ENCODE data around the gene CNTNAP2. TPM values are rescaled to one million over a fixed set of nuclear protein-coding genes. Genes with fewer than 3 reads are reported as not detected.

The CNTNAP2 gene
- total RNA-seq, 2 donors from 2014 or later, result not detected

DNA sequence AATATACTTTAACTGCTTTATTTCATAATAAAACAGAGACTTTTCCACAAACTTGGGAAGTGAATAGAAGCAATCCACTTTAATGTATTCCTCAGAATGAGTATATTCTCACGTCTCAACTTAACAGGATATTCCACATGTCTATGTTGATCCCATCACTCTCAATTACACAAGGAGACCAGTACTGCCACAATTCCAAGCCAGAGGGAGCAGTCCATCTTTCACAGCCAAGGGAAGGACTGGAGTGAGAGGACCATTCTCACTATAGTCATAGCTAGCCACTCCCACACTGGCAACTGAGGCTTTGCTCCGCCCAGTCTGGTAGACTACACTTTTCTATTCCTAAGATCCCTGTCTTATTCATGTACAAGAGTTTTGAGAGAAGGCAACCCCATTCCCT, 553.9 kb downstream of the CNTNAP2 start:
- Mint-ChIP-seq H3K27me3 (no peaks in the 10 kb centered on the region), H3K36me3 (peaks cover 15% of the 10 kb centered on the region), H3K4me1 (ENCODE audit: low read depth in 2 of 2) (no peaks in the 10 kb centered on the region), H3K27ac (no peak overlapping the region), H3K9me3 (peaks cover 18% of the 10 kb centered on the region), H3K4me3 (no peak overlapping the region)
- DNase-seq (ENCODE audit: low spot score) (no peak), ATAC-seq (no peak)

DNA sequence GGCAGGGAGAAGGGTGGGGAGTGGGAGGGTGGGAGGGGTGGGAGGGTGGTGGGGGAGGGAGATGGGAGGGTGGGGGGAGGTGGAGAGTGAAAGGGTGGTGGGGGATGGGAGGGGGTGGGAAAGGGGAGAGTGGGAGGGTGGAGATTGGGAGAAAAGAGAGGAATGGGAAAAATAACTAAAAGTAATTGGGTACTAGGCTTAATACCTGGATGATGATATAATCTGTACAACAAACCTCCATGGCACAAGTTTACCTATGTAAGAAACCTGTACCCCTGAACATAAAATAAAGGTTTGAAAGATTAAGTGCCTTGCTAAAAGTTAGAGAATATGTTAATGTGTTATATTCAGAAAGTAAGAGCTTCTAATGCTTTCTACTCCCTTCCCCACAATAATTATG, 564.9 kb downstream of the CNTNAP2 start:
- H3K27me3 Mint-ChIP-seq, result no peaks in the 10 kb centered on the region
- peaks cover 15% of the 10 kb centered on the region for H3K9me3 Mint-ChIP-seq
- H3K4me3 Mint-ChIP-seq, result no peak overlapping the region
- ATAC-seq (no peak), DNase-seq (ENCODE audit: low spot score) (no peak)
- no peaks in the 10 kb centered on the region for H3K4me1 Mint-ChIP-seq (ENCODE audit: low read depth in 2 of 2)
- peaks cover 4% of the 10 kb centered on the region for H3K36me3 Mint-ChIP-seq
- H3K27ac Mint-ChIP-seq, result no peak overlapping the region

DNA sequence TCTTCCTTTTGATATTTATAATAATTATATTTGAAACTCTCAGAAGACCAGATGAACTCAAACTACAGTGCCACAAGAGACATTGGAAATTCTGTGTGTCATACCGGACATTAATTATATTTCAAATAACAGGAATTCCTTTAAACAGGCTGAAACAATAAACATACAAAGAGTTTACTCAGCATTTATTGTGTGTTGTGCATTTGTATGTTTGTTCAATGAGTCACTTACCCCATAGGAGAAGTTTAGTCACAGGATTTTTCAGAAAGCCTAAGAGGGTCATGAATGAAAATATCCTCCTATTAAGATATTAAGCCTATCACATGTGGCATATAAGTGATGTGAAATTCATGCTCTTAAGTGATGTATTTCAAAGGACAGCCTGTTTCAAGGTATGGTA, 566.8 kb downstream of the CNTNAP2 start:
- DNase-seq (ENCODE audit: low spot score) (no peak), ATAC-seq (no peak)
- Mint-ChIP-seq H3K9me3 (peaks cover 9% of the 10 kb centered on the region), H3K4me3 (no peak overlapping the region), H3K36me3 (peaks cover 4% of the 10 kb centered on the region), H3K27ac (no peak overlapping the region), H3K27me3 (no peaks in the 10 kb centered on the region), H3K4me1 (ENCODE audit: low read depth in 2 of 2) (no peaks in the 10 kb centered on the region)

DNA sequence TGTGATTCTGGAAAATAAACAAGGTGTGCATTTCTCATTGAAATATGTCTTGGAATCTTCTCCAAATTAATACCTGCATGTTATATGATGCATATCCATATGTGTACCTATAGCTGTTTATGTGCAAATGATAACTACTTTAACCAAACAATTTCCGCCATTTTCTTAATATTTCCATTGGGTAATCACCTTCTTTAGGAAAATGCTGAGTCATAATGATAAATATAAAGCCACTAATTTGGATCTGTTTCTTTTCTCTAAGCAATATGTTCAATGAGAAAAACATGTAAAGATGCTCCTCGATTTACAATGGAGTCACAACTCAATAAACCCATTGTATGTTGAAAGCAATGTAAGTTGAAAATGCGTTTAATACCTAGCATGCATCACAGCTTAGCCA, 574.4 kb downstream of the CNTNAP2 start:
- no peak overlapping the region for H3K4me3 Mint-ChIP-seq
- DNase-seq (ENCODE audit: low spot score), result no peak
- H3K9me3 Mint-ChIP-seq, result no peaks in the 10 kb centered on the region
- no peaks in the 10 kb centered on the region for H3K4me1 Mint-ChIP-seq (ENCODE audit: low read depth in 2 of 2)
- H3K36me3 Mint-ChIP-seq, result no peaks in the 10 kb centered on the region
- H3K27me3 Mint-ChIP-seq, result no peaks in the 10 kb centered on the region
- no peak overlapping the region for H3K27ac Mint-ChIP-seq
- ATAC-seq, result no peak

DNA sequence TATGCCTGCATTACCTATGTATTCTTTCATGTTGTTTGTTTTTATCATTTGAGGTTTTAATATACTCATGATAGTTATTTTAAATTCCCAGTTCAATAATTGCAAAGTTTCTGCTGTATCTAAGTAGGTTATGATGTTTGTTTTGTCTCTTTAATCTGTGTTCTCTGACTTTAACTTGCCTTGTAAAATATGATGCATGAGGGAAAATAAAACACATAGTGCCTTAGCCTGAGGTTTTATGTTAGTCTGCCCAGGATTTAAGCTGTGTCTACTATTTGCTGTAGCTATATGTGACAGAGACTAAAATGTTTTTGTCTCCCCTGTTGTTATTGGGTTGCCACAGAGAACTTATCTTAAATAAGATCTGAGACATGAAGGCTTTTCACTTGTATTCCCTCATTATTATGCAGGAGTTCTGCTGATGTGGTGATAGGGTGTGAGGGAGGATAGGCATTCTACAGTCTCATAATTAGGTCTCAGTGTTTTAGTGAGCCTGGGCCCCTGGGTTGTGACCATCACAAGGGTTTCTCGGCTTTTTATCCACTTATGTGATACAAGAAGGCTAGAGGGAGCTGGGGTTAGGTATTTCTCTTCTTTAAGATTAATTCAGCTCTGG, 582.5 kb downstream of the CNTNAP2 start:
- Mint-ChIP-seq H3K9me3 (peaks cover 4% of the 10 kb centered on the region), H3K36me3 (peaks cover 9% of the 10 kb centered on the region), H3K27me3 (no peaks in the 10 kb centered on the region), H3K27ac (no peak overlapping the region), H3K4me3 (no peak overlapping the region), H3K4me1 (ENCODE audit: low read depth in 2 of 2) (no peaks in the 10 kb centered on the region)
- DNase-seq (ENCODE audit: low spot score) (no peak), ATAC-seq (no peak)

DNA sequence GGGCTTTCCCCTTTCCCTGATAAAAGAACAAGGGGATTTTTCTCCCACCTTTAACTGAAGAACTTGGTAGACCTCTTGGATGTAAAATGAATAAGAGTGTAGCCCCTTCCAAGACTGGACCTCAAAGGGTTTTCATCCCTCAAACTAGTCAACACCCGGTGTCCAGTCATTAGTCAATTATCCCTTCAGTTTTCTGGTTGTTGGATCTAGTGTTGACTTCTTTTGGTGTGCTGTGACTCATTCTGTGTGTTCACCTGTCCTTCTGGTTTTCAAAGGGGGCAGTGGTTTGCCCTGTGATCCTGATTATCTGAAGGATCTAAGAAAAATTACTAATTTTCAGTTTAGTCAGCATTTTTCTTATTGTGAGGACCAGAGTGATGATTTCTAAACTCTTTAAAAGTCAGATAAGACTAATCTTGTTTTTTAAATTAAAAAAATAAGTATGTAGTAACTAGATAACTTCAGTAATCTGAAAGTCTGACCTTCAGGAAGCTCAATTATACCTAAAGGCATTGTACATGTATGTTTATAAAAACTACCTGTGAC, 583.5 kb downstream of the CNTNAP2 start:
- no peaks in the 10 kb centered on the region for H3K27me3 Mint-ChIP-seq
- ATAC-seq (no peak), DNase-seq (ENCODE audit: low spot score) (no peak)
- H3K36me3 Mint-ChIP-seq, result peaks cover 9% of the 10 kb centered on the region
- no peak overlapping the region for H3K4me3 Mint-ChIP-seq
- peaks cover 4% of the 10 kb centered on the region for H3K9me3 Mint-ChIP-seq
- H3K4me1 Mint-ChIP-seq (ENCODE audit: low read depth in 2 of 2), result no peaks in the 10 kb centered on the region
- H3K27ac Mint-ChIP-seq, result no peak overlapping the region

DNA sequence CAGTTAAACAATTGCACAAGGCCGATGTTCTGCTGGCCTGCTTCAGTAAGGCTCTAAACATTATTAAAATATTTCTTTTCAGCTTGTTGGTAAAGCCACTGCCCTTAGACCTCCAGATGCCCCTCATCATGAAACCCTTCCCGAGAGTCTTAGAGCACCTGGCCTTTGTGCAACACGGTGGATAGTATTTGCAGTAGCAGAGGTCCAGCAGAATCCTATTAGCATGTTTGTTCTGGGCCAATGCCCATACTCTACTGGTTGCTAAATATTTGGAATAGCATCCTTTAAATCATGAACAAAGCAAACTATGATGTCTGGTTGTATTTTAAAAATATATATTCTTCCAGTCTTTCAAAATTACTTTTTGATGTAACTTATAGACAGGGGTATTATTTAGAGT, 584.6 kb downstream of the CNTNAP2 start:
- H3K9me3 Mint-ChIP-seq, result peaks cover 4% of the 10 kb centered on the region
- ATAC-seq, result no peak

DNA sequence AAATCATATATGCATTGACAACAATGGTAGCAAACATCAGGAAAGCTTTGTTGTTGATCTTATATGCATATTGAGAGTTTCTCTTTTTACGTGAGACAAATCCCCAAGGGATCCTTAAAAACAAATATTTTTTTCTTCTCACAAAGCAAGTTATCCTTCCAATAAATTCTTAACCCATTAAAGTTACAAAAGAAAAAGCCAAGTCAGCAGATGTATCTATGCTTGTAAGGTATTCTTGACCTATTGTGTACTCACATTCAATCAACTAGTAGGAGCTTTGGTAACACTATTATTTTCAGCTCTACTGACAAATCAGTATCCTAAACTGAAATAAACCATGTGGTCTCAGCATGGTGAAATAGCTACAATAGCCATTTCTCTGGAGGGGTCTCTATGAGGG, 586.3 kb downstream of the CNTNAP2 start:
- no peaks in the 10 kb centered on the region for H3K27me3 Mint-ChIP-seq
- no peak for DNase-seq (ENCODE audit: low spot score)
- H3K36me3 Mint-ChIP-seq, result peaks cover 9% of the 10 kb centered on the region
- no peak overlapping the region for H3K27ac Mint-ChIP-seq
- no peak for ATAC-seq
- H3K4me3 Mint-ChIP-seq, result no peak overlapping the region
- no peaks in the 10 kb centered on the region for H3K4me1 Mint-ChIP-seq (ENCODE audit: low read depth in 2 of 2)
- peaks cover 4% of the 10 kb centered on the region for H3K9me3 Mint-ChIP-seq

More for the DNA sequence above, 584.6 kb downstream of the CNTNAP2 start:
- Mint-ChIP-seq H3K27me3 (no peaks in the 10 kb centered on the region), H3K4me3 (no peak overlapping the region), H3K4me1 (ENCODE audit: low read depth in 2 of 2) (no peaks in the 10 kb centered on the region), H3K36me3 (peaks cover 9% of the 10 kb centered on the region), H3K27ac (no peak overlapping the region)
- no peak for DNase-seq (ENCODE audit: low spot score)

DNA sequence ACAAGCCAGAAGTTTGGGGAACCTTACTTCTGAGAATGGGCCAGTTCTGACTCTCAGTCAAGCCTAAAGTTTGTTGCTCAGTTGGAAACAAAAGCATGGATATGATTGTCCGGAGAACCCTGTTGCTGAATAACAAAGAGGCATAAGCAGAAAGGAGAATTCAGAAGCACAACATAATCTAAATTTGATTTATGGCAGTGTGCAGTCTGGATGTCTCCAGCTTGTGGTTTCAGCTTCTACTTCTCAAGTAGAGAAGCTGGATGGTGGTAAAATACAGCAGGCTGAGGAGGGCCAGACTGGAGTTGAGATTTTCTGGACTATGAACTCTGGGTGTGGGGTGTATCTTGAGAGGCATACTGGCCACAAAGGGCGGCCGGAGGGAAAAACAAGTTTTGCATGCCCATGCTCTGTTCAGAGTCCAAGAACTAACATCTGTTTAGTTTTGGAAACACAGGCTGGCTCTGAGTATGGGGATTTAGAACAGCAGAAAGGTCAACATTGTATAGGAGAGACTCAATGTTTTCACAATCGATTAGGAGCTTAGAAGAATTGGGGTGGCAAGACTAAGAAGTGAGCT, 592.9 kb downstream of the CNTNAP2 start:
- Mint-ChIP-seq H3K9me3 (peaks cover 10% of the 10 kb centered on the region), H3K36me3 (no peaks in the 10 kb centered on the region), H3K27me3 (no peaks in the 10 kb centered on the region), H3K4me3 (no peak overlapping the region), H3K27ac (no peak overlapping the region), H3K4me1 (ENCODE audit: low read depth in 2 of 2) (no peaks in the 10 kb centered on the region)
- ATAC-seq, result no peak
- DNase-seq (ENCODE audit: low spot score), result no peak

DNA sequence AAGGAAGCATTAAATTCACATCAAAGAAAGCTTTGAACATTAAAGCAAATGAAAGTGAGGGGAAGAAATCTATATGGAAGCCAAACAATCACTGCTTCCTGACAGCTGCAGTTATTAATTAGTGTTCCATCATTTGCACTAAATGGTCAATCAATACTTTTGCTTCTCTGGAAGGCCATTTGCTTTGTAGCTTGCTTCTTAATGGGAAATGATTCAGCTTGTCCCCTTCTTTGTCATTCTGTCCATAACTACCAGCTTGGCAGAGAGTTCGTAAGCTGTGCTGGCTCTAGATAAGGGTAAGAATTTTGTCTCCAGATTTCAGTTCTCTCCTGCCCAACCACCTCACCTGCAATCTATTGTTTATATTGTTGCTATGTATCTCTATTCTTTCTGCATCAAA, 596.6 kb downstream of the CNTNAP2 start:
- ATAC-seq (no peak), DNase-seq (ENCODE audit: low spot score) (no peak)
- Mint-ChIP-seq H3K4me1 (ENCODE audit: low read depth in 2 of 2) (no peaks in the 10 kb centered on the region), H3K4me3 (no peak overlapping the region), H3K9me3 (peaks cover 14% of the 10 kb centered on the region), H3K27ac (no peak overlapping the region), H3K27me3 (no peaks in the 10 kb centered on the region), H3K36me3 (no peaks in the 10 kb centered on the region)

DNA sequence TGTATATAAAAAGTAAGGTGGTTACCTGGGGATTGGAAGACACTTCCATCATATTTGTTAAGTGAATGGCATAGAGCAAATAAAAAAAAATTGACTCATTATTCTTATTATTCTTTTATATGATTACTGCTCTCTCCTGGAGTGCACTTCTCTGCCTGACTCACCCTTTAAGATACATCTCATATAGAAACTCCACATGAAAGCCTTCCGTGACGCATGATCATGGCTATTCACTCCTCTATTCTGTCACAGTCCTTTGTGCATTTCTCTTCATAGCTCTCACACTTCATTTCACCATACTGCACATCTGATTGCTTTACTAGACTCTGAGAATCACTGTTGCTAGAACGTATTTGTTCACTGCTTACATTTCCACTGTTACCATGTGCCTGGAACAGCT, 597.3 kb downstream of the CNTNAP2 start:
- Mint-ChIP-seq H3K4me1 (ENCODE audit: low read depth in 2 of 2) (no peaks in the 10 kb centered on the region), H3K27ac (no peak overlapping the region), H3K27me3 (no peaks in the 10 kb centered on the region), H3K36me3 (no peaks in the 10 kb centered on the region), H3K9me3 (peaks cover 18% of the 10 kb centered on the region), H3K4me3 (no peak overlapping the region)
- DNase-seq (ENCODE audit: low spot score), result no peak
- no peak for ATAC-seq

DNA sequence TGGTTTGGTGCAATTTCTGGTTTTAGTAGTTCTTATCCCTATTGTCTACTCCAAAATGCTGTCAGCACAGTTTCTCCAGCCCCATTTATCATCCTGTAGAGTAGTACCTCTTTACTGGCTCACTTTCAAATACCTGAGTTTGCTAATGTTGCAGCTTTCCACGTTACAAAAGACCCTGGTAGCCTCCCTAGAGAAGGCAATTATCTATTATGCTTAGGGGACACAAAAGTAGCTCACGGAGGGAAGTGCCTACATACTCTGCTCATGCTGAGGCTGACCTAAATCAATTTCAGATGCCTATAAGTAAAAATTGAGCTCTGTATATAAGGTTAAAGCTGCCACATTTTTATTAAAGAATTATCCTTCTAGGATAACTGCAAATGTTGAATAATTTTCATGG, 603.6 kb downstream of the CNTNAP2 start:
- DNase-seq (ENCODE audit: low spot score) (no peak), ATAC-seq (no peak)
- no peaks in the 10 kb centered on the region for H3K4me1 Mint-ChIP-seq (ENCODE audit: low read depth in 2 of 2)
- H3K36me3 Mint-ChIP-seq, result no peaks in the 10 kb centered on the region
- no peak overlapping the region for H3K4me3 Mint-ChIP-seq
- peaks cover 7% of the 10 kb centered on the region for H3K9me3 Mint-ChIP-seq
- no peak overlapping the region for H3K27ac Mint-ChIP-seq
- no peaks in the 10 kb centered on the region for H3K27me3 Mint-ChIP-seq

DNA sequence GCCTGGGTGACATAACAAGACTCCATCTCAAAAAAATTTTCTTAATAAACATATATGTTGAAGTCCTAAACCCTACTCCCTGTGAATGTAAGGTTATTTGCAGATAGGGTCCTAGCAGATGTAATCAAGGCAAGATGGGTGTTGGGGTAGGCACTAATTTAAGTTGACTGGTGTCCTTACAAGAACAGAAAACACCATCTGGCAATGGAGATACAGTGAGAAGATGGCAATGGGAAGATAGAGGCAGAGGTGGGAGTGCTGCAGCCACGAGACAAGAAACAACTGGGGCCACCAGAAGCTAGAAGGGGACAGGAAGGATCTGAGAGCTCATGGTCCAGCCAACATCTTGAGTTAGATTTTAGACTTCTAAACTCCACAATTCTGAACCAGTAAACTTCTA, 606.4 kb downstream of the CNTNAP2 start:
- Mint-ChIP-seq H3K9me3 (peaks cover 7% of the 10 kb centered on the region), H3K27ac (no peak overlapping the region), H3K4me1 (ENCODE audit: low read depth in 2 of 2) (no peaks in the 10 kb centered on the region), H3K27me3 (no peaks in the 10 kb centered on the region), H3K4me3 (no peak overlapping the region), H3K36me3 (no peaks in the 10 kb centered on the region)
- ATAC-seq (no peak), DNase-seq (ENCODE audit: low spot score) (no peak)

DNA sequence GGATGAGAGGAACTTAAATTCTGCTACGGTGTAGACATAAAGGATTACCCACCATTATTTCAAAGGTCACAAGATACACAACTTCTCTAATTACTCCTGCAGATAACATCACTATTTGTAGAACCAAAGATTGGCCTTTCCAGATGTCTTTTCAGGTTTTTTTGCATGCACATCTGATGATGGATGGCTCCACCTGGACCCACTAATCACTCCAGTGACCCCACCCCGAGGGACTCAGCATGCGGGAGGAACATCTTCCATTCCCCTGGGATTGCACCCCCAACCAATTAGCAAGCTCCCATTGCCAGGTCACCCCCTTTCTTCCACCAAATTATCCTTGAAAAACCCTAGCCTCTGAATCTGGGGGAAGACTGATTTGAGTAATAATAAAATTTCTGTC, 608.9 kb downstream of the CNTNAP2 start:
- Mint-ChIP-seq H3K27ac (no peak overlapping the region), H3K27me3 (no peaks in the 10 kb centered on the region), H3K9me3 (peaks cover 5% of the 10 kb centered on the region), H3K4me1 (ENCODE audit: low read depth in 2 of 2) (no peaks in the 10 kb centered on the region), H3K4me3 (no peak overlapping the region), H3K36me3 (no peaks in the 10 kb centered on the region)
- DNase-seq (ENCODE audit: low spot score) (no peak), ATAC-seq (no peak)

DNA sequence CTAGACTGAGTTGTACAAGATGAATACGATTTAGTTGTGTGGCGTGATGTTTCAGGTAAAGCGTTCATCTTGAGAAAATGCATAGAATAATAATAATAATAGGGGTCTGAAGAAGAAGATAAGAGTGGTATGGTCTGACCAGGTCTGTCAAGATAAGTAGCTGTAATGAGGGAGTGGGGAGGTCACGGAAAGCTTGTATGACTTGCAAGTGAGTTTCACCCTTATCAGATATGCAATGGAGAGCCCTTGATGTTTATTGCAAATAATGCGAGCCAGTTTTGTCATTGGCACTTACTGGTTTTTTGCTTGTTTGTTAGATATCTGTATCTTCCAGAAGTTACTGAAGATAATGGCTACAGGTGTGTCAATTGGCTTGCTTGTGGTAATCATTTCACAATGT, 611.5 kb downstream of the CNTNAP2 start:
- Mint-ChIP-seq H3K4me3 (no peak overlapping the region), H3K9me3 (peaks cover 7% of the 10 kb centered on the region), H3K27ac (no peak overlapping the region), H3K36me3 (no peaks in the 10 kb centered on the region), H3K27me3 (no peaks in the 10 kb centered on the region), H3K4me1 (ENCODE audit: low read depth in 2 of 2) (no peaks in the 10 kb centered on the region)
- no peak for DNase-seq (ENCODE audit: low spot score)
- no peak for ATAC-seq
